GM10248 (cell line): ENCODE measurements around the gene RCAN2.

Experiments
- CTCF ChIA-PET: fragments of 300-600 bp; sonication (Branson Sonifier 250); formaldehyde crosslinking; extraction: SDS; loops from one replicate; lab custom pipeline; 2021; ENCODE audit warnings: antibody characterized with exemption; lab: Yijun Ruan, JAX
- POLR2A ChIA-PET: fragments of 350-650 bp; sonication (Branson Sonifier 250); formaldehyde crosslinking; extraction: SDS; loops from one replicate; lab custom pipeline; 2020; ENCODE audit warnings: antibody characterized with exemption; lab: Yijun Ruan, JAX
- DNase-seq: peaks from one replicate; pipeline ENCODE4 v3.0.0; 2012; ENCODE audit errors: extremely low spot score
- CTCF ChIP-seq: IDR thresholded peaks from 2 replicates; pipeline ENCODE4 v1.5.1; 2012; ENCODE audit warnings: mild to moderate bottlenecking, low read depth; ENCODE audit errors: extremely low read depth, missing control alignments, control extremely low read depth

Gene RCAN2

GRCh38 chr6:46240866-46241565 lies 250.2 kb downstream of the RCAN2 start:
- no peak for TF ChIP-seq CTCF
- ChIA-PET CTCF (no interaction called here), POLR2A (no interaction called here)
- no peak for DNase-seq

GRCh38 chr6:46236752-46237151 lies 254.5 kb downstream of the RCAN2 start:
- POLR2A ChIA-PET: no interaction called here
- TF ChIP-seq CTCF: no peak
- no peak for DNase-seq
- CTCF ChIA-PET: interaction anchor here (1.0 to 2.2 kb wide), 2 partner anchors 11 to 14 kb away, joined by 3 to 11 read pairs; no protein-coding TSS in a partner anchor

GRCh38 chr6:46235242-46235641 lies 256.0 kb downstream of the RCAN2 start:
- no peak for TF ChIP-seq CTCF
- POLR2A ChIA-PET: no interaction called here
- CTCF ChIA-PET: interaction anchor here (1.3 to 2.2 kb wide), 2 partner anchors 13 to 25 kb away, joined by 3 to 11 read pairs; no protein-coding TSS in a partner anchor
- no peak for DNase-seq

- POLR2A ChIA-PET: no interaction called here
- CTCF ChIA-PET: interaction anchor here (1.3 kb wide), 1 partner anchor 26 kb away, joined by 3 read pairs; no protein-coding TSS in a partner anchor
- DNase-seq: no peak
- TF ChIP-seq CTCF: no peak
Measured at GRCh38 chr6:46234700-46235099, 256.5 kb downstream of the RCAN2 start.

GRCh38 chr6:46234156-46234556 lies 257.1 kb downstream of the RCAN2 start:
- POLR2A ChIA-PET: no interaction called here
- TF ChIP-seq CTCF: no peak
- CTCF ChIA-PET: no interaction called here
- no peak for DNase-seq

- no peak for DNase-seq
- POLR2A ChIA-PET: no interaction called here
- CTCF ChIA-PET: no interaction called here
- no peak for TF ChIP-seq CTCF
Measured at GRCh38 chr6:46233129-46233528, 258.1 kb downstream of the RCAN2 start.

DNA sequence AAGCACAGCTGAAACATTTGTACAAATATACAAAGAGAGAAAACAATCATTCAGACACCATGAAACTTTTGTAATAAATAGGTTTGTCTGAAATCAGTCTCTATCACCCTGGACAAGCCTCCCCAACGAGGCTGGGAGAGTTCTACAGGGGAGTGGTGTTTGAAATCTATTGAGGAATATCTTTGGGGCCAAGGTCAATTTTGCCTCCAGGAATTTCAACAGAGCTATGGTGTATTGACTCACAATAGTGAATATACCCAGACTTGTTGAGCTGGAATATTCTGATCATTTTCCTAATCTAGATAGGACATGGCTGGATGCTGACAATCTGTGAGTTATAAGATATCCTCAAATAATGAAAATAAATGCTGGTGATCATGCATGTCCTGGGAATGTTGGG lies 269.0 kb downstream of the RCAN2 start:
- DNase-seq: no peak
- no peak for TF ChIP-seq CTCF
- ChIA-PET POLR2A (no interaction called here), CTCF (interaction anchor here (0.7 to 8.4 kb wide), 13 partner anchors 8 to 292 kb away, joined by 3 to 139 read pairs (median 5); no protein-coding TSS in a partner anchor)
